NCI-H226 (cell line): ENCODE data around the gene VDAC2.

Experiments used
- DNase-seq: peaks from one replicate; pipeline ENCODE4 v3.0.0-alpha.2; 2015

VDAC2 gene

DNA sequence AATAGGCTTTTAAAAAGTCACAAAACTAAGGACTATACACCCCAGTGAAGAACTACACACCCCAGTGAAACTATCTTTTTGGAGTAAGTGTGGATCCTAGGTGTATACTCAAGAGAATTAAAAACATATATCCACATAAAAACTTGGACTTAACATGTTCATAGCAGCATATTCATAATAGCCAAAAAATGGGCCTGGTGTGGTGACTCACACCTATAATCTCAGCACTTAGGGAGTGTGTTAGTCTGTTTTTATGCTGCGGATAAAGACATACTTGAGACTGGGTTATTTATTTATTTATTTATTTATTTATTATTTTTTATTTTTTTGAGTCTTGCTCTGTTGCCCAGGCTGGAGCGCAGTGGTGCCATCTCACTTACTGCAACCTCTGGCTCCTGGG lies 44.1 kb downstream of the VDAC2 start:
- no peak for DNase-seq

DNA sequence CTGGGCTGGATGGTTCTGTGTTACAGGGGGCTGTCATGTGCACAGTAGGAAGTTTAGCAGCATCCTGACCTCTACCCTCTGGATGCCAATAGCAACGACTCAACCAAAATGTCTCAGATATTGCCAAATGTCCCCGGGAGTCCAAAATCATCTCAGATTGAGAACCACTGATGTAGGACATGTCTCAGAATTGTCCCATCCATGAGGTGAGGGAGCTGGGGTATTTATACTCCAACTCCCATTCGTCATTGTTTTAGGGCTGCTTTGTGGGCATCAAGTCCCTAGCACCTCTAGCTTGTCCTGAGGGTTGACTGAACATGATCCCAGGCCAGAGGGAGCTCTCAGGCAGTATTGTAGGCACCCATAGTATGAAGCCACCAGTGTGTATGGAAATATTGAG lies 50.4 kb downstream of the VDAC2 start:
- DNase-seq: no peak

DNA sequence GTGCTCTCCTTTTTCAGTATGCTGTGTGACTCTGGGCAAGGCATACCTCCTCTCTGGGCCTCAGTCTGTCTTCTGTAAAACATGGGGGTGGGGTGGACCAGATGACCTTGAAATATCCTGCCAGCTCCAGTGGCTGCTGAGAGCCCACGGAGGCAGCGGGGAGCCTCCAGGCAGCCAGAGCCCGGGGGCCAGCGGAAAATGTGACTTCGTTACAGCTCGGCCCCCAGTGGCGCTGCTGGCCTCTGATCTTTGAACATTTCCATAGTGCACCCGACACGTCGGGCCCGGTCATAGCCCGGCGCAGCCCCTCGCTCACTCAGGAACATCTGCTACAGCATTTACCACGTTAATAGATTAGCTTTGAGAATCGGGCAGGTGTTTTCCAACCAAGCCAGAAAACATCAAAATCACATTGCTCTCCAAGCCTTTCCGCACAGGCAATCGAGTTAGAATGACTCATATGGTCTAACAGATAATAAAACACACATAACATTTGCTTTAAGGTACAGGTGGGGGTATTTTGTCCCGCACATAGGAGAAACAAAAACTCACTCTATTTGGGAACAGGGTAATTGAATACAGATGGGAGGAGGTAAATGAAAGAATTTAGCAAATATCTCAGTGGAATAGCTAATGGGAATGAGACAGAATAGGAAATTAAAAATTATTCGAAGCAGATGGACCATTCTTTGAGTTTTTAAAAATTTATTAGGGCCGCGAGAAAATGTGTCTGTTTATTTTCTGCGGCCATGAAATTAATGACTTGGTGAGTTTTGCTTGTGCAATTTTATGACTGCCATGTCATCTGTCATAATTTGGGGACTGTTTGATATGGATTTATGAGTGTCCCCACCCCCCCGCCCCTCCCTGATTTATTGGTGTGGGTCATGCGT lies 51.5 kb downstream of the VDAC2 start:
- no peak for DNase-seq

DNA sequence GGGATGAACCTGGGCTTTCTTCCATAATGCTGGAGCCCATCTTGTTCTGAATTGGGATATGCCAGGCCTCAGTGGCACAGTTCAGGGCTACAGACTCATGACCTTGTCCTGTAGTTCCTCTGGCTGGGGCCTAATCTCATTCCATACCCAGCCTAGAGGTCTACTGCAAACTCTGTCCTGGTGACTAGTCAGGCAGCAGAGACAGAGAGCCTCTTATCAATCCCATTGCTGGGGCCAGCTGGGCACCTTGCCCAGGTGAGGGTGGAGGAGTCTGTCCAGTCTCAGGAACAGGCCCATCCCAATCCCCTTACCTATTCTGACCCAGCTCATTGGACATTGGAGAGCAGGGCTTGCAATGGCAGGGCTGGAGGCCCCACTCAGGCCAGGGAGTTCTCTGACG lies 53.2 kb downstream of the VDAC2 start:
- DNase-seq: no peak

DNA sequence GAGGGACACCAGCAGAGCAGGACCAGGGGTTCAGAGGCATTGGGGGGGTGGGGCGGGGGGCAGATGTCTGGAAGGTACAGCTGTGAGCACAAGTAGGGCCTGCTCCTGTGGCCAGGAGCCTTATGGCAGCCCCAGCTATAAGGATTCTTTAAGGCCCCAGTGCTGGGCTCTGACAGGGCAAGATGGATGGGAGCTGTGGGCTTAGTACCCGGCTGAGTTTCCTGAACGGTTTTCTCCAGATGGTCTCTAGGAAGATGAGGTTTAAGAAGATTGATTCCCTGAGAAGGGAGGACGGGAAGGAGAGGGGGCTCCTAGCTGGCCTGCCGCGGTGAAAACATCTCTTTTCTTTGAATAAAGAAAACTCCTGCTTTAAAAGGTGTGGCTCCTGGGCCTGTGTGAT lies 55.3 kb downstream of the VDAC2 start:
- no peak for DNase-seq

DNA sequence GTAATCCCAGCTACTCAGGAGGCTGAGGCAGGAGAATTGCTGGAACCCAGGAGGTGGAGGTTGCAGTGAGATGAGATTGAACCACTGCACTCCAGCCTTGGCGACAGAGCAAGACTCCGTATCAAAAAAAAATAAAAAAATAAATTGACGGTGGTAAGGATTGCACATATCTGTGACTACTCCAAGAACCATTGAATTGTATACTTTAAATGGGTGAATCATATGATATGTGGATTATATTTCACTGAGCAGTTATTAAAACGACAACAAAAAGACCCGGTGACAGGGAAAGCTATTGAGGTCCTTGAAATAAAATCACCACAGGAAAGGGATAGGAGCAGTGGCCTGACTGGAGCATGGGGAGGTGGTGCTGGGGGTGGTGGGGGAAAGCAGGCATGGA lies 56.3 kb downstream of the VDAC2 start:
- DNase-seq: no peak

DNA sequence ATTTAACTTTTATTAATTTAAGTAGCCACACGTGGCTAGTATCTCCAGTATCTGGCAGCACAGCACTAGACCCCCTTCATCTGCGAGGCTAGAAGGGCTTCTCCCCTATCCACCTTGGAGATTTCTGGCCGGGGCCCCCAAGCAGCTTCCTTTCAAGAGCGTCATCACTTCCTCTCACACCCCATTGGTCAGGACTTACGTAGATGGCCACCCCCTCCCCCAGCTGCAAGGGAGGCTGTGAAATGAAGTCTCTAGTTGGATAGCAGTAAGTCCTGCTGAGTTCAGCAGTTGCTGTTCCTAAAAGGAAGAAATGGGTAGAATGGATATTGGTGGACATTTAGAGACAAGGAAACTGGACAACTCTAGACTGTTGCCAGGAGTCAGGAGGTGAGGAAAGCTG lies 59.0 kb downstream of the VDAC2 start:
- DNase-seq: no peak

DNA sequence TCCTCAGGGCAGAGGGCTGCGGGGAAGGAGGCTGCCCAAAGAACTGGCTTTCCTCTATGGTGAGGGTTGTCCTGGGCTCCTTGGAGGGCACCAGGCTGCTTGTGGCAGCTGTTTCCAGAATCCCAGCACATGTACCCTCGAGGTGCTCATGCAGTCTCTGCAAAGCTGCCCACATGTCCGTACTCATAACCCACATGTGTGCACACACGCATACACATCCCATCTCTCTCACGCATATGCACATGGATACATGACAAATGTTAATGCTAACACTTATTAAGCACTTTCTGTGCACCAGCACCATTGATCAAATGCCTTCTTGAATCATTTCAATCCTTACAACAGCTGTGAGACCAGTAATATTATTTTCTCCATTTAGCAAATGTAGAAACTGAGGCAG lies 61.5 kb downstream of the VDAC2 start:
- no peak for DNase-seq

GRCh38 chr10:75272896-75273295 lies 62.3 kb downstream of the VDAC2 start:
- DNase-seq: no peak

DNA sequence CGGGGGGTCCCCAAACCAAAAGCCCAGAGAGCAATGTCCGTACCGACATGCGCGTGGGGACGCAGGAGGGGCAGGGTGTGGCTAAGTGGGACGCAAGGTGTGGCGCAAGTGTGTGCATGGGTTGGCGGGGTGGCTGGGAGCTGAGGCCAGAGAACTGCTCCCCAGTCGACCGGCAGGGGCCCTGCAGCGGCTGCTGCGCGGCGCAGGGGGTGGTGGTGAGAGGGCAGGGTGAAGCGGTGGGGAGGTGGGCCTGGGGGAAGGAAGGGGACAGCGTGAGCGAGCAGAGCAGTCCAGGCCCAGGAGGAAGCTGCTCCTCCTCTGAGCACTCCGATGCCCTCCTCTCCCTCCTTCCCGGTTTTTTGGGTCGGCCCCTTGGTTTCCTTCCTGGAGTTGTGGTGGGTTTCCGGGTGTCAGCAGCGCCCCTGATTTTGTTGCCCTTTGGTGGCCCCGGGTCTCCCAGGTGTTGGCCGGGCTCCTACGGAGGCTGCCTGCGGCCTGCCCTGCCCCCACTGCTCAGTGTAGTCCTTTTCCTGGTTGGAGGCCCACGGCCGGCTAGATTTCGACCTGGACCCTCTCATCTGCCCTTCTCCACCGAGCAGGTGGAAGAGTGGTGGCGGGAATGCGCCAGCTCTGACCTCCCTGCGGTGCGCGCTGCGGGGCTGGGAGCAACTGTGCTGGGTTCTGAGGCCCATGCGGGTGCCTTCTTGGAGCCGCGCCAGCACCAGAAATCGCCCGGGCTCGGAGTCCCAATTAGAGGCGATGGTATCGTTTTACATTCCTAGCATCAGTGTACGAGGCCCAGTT lies 65.7 kb downstream of the VDAC2 start:
- DNase-seq: no peak

GRCh38 chr10:75280236-75280635 lies 69.6 kb downstream of the VDAC2 start:
- DNase-seq: no peak
